GM12878 (cell line): ENCODE measurements around the gene FLVCR2.

Source experiments
- FOS ChIP-seq: IDR thresholded peaks from 3 replicates; pipeline ENCODE4 v1.6.1; 2011; ENCODE audit warnings: borderline replicate concordance; ENCODE audit not compliant: insufficient read length; ENCODE audit errors: extremely low read depth
- FOXK2 ChIP-seq: fragments of 450-650 bp; IDR thresholded peaks from 2 replicates; pipeline ENCODE4 v1.6.1; 2017; ENCODE audit warnings: mild to moderate bottlenecking, moderate library complexity
- HDGF ChIP-seq: fragments of 450-650 bp; IDR thresholded peaks from 2 replicates; pipeline ENCODE4 v1.6.1; 2016; ENCODE audit warnings: antibody characterized with exemption
- MTA3 ChIP-seq: IDR thresholded peaks from 2 replicates; pipeline ENCODE4 v1.6.1; 2012; ENCODE audit warnings: low read length, inconsistent platforms, borderline replicate concordance
- POLR2A ChIP-seq: IDR thresholded peaks from 2 replicates; pipeline ENCODE4 v1.6.1; 2011; ENCODE audit warnings: low read depth, mild to moderate bottlenecking, low read length
- POLR2AphosphoS5 ChIP-seq: IDR thresholded peaks from 2 replicates; pipeline ENCODE4 v1.6.1; 2011; ENCODE audit warnings: mild to moderate bottlenecking, low read length, inconsistent platforms
- YY1 ChIP-seq: IDR thresholded peaks from 2 replicates; pipeline ENCODE4 v1.6.1; 2011; ENCODE audit warnings: low read depth, mild to moderate bottlenecking, low read length
- TF ChIP-seq, protein P1 (sequence below): fragments of 150-350 bp; IDR thresholded peaks from 2 replicates; pipeline ENCODE4 v1.6.1; 2016; ENCODE audit warnings: low read depth, low read length
- TF ChIP-seq, protein P2 (sequence below): IDR thresholded peaks from 2 replicates; pipeline ENCODE4 v1.6.1; 2012; ENCODE audit warnings: low read depth, low read length, improper control_type of control experiment
- TF ChIP-seq, protein P3 (sequence below), 3 experiments: IDR thresholded peaks in 2 of 3; conservative IDR thresholded peaks in 1 of 3; 2 replicates each; pipeline ENCODE4 v1.5.1; 2011; ENCODE audit warnings: low read depth in 3 of 3, low read length in 3 of 3, mild to moderate bottlenecking in 3 of 3, control low read depth in 2 of 3, moderate library complexity in 2 of 3, inconsistent platforms in 1 of 3, mixed read lengths in 1 of 3; ENCODE audit not compliant: control insufficient read depth in 2 of 3, insufficient read depth in 1 of 3; ENCODE audit errors: extremely low read depth in 1 of 3

DNA sequence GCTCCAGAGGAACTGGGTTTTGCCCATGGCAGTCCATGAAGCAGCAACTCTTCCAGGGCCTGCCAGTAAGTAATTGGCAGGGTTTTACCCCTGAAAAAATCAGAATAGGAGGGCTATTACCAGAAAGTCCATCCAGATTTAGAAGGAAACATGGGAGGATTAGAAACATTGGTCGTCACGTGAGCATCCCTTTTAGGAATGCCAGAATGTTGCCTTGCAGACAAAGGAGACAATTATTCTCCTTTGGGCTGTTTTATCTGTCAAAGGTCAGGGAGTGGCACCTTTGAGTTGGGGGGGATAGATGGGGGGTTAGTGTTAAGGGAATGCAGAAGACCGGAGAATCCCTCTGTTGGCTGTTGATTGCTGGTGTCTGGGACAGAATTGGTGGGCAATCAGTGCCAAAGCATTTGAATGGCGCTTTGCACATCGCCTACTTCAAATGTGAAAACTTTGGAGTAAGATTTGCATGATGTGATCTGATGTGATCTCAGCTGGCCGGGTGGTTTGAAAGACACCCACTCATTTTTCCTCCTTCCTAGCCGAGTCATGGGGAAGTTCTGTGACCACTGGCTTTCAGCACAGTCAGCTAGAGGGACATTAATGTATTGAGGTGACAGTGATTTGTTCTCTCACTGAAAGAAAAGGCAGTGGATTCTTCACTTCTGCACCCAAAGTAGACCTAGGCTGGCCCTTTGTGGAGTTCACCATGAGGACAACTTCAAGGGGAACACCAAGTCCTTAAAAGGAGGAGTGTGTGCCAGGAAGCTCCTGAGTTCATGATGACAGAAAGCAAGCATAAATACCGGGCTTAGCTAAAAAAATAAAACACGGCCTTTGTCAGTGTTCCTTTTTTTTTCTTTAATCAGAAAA, 31.4 kb downstream of the FLVCR2 start:
- TF ChIP-seq HDGF (no peak), POLR2AphosphoS5 (no peak), YY1 (no peak), MTA3 (no peak), POLR2A (no peak), FOXK2 (no peak), FOS (no peak)
- TF ChIP-seq, protein P1, sequence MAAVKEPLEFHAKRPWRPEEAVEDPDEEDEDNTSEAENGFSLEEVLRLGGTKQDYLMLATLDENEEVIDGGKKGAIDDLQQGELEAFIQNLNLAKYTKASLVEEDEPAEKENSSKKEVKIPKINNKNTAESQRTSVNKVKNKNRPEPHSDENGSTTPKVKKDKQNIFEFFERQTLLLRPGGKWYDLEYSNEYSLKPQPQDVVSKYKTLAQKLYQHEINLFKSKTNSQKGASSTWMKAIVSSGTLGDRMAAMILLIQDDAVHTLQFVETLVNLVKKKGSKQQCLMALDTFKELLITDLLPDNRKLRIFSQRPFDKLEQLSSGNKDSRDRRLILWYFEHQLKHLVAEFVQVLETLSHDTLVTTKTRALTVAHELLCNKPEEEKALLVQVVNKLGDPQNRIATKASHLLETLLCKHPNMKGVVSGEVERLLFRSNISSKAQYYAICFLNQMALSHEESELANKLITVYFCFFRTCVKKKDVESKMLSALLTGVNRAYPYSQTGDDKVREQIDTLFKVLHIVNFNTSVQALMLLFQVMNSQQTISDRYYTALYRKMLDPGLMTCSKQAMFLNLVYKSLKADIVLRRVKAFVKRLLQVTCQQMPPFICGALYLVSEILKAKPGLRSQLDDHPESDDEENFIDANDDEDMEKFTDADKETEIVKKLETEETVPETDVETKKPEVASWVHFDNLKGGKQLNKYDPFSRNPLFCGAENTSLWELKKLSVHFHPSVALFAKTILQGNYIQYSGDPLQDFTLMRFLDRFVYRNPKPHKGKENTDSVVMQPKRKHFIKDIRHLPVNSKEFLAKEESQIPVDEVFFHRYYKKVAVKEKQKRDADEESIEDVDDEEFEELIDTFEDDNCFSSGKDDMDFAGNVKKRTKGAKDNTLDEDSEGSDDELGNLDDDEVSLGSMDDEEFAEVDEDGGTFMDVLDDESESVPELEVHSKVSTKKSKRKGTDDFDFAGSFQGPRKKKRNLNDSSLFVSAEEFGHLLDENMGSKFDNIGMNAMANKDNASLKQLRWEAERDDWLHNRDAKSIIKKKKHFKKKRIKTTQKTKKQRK, result no peak
- TF ChIP-seq, protein P2, sequence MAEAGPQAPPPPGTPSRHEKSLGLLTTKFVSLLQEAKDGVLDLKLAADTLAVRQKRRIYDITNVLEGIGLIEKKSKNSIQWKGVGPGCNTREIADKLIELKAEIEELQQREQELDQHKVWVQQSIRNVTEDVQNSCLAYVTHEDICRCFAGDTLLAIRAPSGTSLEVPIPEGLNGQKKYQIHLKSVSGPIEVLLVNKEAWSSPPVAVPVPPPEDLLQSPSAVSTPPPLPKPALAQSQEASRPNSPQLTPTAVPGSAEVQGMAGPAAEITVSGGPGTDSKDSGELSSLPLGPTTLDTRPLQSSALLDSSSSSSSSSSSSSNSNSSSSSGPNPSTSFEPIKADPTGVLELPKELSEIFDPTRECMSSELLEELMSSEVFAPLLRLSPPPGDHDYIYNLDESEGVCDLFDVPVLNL, result no peak
- TF ChIP-seq, protein P3, sequence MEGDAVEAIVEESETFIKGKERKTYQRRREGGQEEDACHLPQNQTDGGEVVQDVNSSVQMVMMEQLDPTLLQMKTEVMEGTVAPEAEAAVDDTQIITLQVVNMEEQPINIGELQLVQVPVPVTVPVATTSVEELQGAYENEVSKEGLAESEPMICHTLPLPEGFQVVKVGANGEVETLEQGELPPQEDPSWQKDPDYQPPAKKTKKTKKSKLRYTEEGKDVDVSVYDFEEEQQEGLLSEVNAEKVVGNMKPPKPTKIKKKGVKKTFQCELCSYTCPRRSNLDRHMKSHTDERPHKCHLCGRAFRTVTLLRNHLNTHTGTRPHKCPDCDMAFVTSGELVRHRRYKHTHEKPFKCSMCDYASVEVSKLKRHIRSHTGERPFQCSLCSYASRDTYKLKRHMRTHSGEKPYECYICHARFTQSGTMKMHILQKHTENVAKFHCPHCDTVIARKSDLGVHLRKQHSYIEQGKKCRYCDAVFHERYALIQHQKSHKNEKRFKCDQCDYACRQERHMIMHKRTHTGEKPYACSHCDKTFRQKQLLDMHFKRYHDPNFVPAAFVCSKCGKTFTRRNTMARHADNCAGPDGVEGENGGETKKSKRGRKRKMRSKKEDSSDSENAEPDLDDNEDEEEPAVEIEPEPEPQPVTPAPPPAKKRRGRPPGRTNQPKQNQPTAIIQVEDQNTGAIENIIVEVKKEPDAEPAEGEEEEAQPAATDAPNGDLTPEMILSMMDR (IDR thresholded peaks at IDR 0.05 in 2 of 3, conservative IDR thresholded peaks at IDR 0.05 in 1 of 3; ENCODE audit: control insufficient read depth in 2 of 3, extremely low read depth in 1 of 3, insufficient read depth in 1 of 3, low read depth in 3 of 3, low read length in 3 of 3), result no peak
